Measurements from ENCODE around the gene FUCA2.
"Not testable (repeated sequence)": the region's sequence is repeated elsewhere in the genome, so short reads cannot be mapped to it uniquely, and the experiment has no call there.

The FUCA2 gene

DNA sequence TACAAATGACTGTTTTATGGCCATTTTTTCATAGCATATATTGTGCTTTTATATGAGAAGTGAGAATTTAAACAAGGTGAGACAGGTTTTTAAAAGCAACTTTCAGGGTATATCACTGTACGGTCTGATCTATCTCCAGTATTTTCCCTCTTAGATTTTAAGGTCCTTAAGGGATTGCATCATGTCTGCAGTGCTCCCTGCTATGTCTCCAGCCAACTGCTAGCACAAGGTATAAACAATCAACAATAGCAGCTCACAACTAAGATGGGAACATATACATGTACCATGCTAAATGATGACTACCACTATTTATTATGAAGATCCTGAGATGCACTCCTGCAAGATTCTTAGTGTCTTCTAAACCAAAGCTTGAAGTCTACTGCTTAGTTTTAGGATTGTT lies 7.2 kb downstream of the FUCA2 start:
- DNase-seq (ENCODE audit: low read depth in 2 of 2): no peak

DNA sequence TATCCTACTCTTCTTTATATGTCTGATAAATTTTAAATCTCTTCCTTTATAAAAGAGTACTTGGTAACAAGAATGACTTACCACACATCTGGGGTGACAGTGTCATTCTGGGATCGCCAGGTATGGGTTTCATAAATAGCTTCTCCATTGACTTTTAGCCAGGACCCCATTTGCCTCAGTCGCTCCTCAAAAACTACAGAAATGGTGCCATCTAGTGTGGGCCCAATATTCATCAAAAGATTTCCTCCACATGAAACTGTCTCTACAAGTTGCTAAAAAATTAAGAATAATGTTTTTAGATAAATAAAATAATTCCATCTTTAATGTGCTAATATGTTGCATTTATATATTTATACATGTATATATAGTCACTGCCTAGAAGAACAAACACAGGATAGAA lies 9.7 kb downstream of the FUCA2 start:
- no peak for DNase-seq (ENCODE audit: low read depth in 2 of 2)

DNA sequence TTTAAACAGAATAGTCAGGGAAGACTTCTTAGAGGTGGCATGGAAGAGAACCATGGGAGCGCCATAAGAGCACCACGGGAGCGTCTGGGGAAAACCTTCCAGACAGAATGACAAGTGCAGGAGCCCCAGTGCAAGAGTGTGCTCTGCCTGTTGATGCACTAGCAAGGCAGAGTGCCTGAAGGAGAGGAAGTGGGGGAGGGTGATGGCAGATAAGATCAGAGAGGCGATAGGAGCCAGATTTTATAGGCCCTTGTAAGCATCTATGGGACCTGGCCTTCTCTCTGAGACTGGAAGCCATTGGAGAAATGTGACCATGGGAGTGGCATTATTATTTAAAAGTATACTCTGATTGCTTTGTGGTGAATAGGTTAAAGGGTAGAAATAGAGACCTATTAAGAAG lies 13.1 kb downstream of the FUCA2 start:
- no peak for DNase-seq (ENCODE audit: low read depth in 2 of 2)

DNA sequence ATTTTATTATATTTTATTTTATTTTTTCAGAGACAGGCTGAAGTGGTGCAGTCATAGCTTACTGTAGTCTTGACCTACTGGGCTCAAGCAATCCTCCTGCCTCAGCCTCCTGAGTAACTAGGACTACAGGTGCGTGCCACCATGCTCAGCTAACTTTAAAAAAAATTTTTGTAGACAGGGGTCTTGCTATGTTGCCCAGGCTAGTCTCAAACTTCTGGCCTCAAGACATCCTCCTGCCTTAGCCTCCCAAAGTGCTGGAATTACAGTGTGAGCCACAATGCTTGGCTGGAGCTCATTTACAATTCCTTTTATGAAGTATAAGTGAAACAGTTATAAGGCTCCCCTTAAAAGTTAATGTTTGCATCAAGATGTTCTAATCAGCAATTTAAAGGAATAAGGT lies 14.5 kb downstream of the FUCA2 start:
- DNase-seq (ENCODE audit: low read depth in 2 of 2): no peak

DNA sequence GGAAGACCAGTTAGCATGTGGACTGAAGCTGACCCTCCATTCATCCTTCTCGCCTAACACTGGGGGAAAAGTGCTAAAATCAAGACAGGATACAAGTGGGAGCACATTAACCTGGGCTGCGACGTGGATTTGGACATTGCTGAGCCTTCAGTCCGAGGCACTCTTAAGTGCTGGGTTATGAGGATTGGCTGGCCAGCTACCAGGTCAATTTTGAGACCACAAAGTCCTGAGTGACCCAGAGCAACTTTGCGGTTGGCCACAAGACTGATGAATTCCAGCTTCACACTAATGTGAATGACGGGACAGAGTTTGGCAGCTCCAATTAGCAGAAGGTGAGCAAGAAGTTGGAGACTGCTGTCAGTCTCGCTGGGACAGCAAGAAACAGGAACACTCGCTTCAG lies 20.7 kb downstream of the FUCA2 start:
- DNase-seq (ENCODE audit: low read depth in 2 of 2): no peak

DNA sequence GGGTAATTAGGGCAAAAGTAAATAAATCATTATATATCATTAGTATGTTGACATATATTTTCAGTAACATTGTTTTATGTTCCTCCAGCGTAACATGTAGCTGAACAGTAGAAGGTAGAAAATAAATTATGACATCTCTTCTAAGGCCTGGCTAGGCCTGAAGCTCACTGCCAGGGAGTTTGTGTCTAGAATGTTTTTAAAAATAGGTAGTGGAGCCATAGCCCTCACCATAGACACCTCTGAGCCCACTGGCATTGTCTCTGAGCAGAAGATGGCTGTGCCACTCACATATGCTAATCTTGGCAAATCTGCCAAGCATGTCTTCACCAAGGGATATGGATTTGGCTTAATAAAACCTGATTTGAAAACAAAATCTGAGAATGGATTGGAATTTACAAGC lies 21.3 kb downstream of the FUCA2 start:
- DNase-seq (ENCODE audit: low read depth in 2 of 2): no peak

DNA sequence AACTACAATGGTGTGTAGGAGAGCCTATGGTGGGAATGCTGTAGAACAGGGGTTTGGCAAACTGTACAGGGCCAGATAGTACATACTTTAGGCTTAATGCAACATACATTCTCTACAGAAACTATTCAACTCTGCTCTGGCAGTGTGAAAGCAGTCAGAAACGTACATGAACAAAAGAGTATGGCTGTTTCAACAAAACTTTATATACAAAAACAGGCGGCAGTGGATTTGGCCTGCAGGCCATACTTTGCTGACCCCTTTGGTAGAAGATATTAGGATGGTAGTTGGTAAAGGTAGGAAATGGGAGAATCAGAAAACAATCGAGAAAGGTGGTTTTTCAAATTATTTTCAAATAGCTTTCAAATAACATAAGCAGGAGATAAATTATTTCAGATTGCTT lies 24.8 kb downstream of the FUCA2 start:
- no peak for DNase-seq (ENCODE audit: low read depth in 2 of 2)

DNA sequence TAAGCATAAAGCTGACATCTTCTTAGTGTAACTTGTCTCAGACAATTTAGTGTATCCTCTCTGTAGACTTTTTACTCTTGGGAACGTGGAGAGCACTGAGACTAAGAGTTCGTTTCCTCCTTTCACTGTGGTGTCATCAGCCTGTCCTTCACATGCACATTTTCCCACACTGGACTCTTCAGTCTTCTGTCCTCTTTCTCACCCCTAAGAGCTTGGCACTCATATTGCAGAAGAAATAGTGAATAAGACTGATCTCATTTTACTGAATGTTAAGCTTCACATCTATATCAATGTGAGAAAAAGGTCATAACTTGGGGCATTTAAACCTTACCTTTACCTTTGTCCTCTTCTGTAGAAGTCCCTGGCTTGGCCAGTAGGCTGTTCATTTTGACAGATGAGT lies 25.6 kb downstream of the FUCA2 start:
- no peak for DNase-seq (ENCODE audit: low read depth in 2 of 2)

DNA sequence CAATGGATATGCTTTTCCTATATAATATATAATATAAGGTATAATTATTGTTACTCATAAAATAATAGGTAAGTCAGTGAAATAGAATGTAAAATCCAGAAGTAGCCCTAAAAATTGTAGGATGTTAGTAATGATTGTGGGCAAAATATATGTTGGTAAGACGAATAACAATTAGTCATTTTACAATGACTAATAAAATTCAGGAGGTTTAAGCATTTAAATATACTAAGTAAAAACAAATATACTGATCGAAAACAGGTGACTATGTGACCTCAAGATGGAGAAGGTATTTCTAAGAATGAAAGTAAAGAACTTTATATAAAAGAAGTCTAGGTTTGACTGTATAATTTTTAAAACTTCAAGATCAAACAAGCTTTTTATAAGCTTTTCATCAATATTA lies 28.9 kb downstream of the FUCA2 start:
- DNase-seq (ENCODE audit: low read depth in 2 of 2): no peak

DNA sequence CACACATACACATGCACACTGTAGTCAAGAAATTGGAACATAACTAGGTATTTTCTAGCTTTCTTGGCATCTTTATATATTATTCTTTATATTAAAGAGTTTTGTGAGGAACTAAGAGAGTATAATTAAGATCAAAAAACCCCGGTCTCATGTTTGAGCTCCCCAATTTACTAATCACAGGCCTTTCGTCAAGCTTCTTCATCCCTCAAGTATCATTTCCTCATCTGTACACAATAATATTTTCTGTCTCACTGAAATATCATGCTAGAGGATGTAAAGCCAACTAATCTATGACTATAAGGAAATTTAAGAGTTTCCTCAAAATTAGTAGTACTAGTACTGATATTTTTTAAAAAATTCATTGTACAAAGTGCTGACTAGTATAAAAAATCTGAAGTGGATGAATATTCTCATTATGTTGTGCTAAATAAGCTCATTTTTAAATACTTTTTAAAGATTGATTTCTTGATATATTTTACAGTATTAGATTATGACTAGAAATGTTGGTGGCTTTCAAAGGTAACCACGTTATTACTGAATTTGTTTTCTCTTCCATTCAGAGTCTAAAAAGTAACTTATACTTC lies 32.9 kb downstream of the FUCA2 start:
- no peak for DNase-seq (ENCODE audit: low read depth in 2 of 2)

DNA sequence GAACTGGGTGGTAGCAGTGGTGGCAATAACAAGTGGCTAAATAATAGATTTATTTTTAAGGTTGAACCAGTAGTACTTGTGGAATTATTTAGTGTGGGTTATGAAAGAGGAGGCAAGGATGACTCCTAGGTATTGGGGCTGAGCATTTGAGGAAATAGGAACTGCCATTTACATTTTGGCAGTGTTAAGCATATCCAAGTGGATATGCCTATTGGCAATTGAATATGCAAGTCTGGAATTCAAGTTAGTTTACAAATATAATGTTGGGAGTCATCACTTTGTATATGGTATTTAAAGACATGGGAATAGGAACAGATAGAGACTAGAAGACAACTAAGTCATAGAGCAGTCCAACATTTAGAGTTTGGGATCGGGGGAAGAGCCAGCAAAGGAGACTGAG lies 35.0 kb downstream of the FUCA2 start:
- no peak for DNase-seq (ENCODE audit: low read depth in 2 of 2)

DNA sequence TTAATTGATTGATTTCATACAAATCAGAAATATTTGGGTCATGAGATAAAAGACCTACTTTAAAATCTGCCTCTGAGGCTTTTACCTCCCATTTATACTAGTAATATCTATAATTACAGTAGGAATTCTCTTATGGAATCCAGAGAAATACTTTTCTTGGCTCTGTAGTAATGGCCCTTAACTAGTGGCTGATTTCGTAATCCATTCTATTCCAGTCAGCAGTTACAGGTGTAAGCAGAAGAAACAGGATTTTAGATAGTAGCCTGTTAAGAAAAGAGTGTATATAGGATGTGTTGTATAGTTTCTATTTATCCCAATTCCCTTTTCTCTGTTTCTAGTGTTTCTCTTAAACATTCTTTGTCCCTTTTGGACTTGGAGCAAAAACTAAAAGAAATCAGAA lies 39.7 kb downstream of the FUCA2 start:
- no peak for DNase-seq (ENCODE audit: low read depth in 2 of 2)

DNA sequence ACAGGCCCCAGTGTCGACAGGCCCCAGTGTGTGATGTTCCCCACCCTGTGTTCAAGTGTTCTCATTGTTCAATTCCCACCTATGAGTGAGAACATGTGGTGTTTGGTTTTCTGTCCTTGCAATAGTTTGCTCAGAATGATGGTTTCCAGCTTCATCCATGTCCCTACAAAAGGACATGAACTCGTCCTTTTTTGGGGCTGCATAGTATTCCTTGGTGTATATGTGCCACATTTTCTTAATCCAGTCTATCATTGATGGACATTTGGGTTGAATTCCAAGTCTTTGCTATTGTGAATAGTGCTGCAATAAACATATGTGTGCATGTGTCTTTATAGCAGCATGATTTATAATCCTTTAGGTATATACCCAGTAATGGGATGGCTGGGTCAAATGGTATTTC lies 42.7 kb downstream of the FUCA2 start:
- DNase-seq (ENCODE audit: low read depth in 2 of 2): not testable (repeated sequence)

DNA sequence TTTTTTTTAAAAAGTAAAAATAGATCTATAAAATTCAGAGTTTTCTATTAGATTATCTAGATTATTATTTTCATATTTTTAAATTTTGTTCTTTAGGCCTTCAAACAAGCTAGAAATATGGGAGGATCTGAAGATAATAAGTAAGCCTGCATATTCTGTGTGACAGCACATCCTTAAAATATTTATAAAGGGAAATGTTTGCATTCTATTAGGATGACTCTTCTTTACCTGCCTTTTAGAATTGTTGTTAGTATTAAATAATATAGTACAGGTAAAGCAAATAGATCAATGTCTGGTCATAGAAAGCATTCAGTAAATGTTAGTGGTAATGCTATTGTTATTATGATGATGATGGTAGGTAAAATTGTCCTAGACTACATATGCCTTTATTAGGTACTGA lies 43.5 kb downstream of the FUCA2 start:
- DNase-seq (ENCODE audit: low read depth in 2 of 2): no peak

DNA sequence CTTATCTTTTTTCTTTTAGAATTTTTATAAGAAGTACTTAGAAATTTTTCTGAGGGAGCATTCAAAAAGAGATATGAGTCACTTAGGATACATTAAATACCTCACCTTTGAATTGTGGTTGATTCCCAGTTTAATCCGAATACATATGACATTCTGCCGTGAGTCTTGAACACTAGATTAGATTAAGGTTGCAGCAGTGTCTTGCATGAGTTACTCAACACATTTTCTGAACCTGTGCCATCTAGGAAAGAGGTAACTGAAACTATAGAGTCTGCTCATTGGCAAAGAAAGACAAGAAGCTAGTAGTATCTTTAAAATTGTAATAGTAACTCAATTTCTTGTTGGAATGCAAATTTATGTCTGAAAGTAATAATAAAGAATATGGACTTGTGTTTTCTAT lies 46.0 kb downstream of the FUCA2 start:
- DNase-seq (ENCODE audit: low read depth in 2 of 2): no peak

DNA sequence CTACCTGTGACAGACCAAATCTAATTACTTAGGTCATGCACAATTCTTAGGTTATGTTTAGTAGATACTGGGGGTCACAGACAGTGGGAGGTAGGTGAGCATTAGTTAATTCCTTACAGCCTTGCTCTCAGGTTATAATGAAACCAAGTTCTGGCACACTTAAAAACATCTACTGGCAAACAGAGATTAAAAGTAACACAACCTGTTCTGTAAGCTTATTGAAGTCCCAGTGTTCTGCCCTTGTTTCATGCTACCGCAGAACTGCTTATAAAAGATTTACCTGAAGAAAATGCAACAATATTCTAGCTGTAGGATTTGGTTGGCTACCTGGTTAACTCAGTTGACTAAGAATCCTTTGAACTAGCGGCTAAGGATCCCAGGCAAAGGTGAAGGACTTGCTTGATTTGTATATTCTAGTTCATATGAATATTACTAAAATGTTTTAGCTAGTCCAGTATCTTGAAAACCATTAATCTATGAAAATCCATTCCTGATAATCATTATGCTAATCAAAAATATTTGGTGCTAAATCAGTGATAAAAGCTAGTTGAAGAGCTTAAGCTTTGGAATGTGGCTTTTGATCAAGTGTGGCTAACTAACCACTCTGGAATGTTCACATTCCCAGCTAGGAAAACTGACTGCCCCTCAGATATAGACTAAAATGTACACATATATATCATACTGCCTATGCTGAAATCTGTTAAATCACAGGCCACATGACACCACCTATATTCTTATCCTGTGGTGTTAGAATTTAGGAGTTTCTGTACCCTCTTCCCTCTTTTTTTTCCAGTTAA lies 53.8 kb downstream of the FUCA2 start:
- no peak for DNase-seq (ENCODE audit: low read depth in 2 of 2)

DNA sequence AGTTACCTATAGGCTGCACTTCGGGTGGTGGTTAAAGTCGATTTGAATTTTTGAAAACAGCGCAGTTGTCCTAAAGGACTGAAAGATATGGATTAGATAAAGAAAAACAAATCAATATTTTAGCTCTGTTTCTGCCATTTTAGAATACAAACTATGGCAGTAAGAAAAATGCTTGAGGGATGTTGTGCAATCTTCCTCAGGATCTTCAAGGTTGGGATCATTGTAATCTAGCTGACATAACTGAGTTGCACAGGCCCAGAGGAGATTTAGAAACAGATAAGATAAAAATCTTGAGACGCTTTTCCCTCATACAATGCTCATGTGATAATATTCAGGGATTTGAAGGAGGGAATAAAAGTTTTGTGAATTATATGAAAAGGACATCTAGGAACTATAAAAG lies 60.0 kb downstream of the FUCA2 start:
- no peak for DNase-seq (ENCODE audit: low read depth in 2 of 2)

DNA sequence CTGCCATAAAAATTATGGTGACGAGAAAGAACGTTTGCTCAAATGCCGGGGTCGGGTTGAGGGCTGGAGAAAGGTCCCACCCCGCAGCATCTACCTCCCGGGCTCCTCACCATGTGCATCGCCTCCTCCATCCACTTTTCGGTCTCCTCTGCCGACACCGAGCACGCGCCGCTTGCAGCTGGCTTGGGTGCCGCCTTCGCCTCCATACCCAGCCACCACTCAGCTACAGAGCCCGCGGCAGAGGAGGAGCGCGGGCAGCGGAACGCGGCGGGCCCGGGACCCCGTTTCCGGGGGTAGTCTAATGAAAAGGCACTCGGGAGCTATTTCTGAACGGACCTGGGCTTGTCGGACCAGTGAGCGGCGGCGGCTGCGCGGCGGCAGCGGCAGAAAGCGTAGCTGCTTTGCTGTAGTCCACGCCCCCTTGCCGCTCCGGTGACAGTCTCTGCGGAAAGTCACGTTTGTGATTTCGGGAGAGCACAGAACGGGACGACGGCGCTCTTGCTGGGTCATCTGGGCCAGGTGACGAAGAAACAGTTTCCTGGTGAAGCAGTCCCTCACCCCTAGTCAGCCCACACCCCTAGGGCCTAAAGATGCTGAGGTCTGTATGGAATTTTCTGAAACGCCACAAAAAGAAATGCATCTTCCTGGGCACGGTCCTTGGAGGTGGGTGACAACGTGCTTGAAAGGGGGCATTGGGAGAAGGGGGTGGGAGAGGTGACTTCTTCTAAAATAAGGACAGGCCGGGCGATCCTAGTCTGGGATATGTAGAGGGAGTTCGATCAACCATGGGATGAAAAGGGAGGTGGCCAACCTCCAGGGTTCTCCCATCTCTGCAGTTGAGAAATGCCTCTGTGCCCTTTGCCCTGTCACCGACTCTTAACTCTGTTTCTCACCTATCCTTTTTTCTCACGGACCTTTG lies 60.8 kb downstream of the FUCA2 start, which contains the start of the genes ADAT2 and PEX3:
ADAT2 (minus strand) TSS at position 243 of the 919 bp plus-strand sequence; CDS start at position 206, 37 bp downstream.
PEX3 (plus strand) TSS at position 353 of the 919 bp plus-strand sequence; CDS start at position 591, 238 bp downstream.
- DNase-seq (ENCODE audit: low read depth in 2 of 2): peak; percentile 90 to 92

DNA sequence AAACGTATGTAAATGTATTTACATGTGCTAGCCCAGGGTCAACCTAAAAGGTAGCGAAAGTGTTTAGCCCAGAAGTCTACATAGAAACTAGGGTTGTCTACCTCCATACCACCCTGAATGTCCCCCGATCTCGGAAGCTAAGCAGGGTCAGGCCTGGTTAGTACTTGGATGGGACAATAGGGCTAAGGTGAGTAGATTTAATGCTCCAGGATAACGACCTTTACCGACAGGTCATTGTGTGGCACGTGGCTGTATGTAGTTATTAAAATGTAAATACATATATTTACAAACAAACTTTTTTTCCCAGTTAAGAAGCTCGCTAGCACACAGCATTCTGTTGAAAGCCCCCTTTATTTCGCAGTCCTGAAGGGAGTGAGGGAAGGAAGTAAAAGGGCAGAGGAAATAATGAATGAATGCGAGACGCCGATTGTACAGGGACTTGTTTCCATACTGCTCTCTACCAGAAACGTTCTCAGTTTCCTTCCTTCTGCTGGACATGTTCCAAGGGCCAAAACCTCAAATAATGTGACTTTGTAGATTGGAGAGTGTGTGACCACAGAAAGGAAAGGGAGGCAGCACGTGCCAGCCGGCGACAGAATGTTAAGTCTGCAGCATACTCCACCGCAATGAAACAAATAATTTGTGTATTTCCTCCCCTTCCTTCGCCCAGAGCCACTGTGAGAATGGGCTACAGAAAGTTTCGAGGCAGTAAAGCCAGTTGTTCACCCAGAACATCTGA lies 61.6 kb downstream of the FUCA2 start:
- peak in 1 of 2 experiments; percentile 13 for DNase-seq (ENCODE audit: low read depth in 2 of 2)

DNA sequence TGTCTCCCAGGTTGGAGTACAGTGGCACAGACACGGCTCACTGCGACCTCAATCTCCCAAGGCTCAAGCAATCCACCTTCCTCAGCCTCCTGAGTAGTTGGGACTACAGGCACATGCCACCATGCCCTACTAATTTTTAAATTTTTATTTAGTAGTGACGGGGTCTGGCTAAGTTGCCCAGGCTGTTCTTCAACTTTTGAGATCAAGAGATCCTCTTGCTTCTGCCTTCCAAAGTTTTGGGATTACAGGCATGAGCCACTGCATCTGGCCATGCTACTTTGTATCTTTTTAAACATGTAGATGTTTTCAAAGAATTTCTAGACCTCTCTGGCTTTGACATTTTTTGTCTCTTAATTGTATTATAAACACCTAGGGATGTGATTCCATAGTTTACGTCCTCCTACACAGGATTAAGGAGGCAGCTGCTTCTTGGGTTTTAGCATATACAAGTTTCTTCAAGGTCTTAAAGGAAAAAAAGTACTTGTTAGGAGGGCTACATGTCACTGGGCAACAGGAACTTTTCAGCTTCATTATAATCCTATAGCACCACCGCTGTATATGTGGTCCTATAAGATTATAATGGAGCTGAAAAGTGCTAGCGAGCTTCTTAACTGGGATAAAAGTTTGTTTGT lies 62.3 kb downstream of the FUCA2 start:
- DNase-seq (ENCODE audit: low read depth in 2 of 2): no peak

DNA sequence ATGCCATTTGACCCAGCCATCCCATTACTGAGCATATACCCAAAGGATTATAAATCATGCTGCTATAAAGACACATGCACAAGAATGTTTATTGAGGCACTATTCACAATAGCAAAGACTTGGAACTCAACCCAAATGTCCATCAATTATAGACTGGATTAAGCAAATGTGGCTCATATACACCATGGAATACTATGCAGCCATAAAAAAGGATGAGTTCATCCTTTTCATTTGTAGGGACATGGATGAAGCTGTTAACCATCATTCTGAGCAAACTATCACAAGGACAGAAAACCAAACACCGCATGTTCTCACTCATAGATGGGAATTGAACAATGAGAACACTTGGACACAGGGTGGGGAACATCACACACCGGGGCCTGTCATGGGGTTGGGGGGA lies 63.7 kb downstream of the FUCA2 start:
- DNase-seq (ENCODE audit: low read depth in 2 of 2): not testable (repeated sequence)
